Parathyroid adenoma (tissue), 2 donors: ENCODE results near the gene SLC38A4.

Experiments
- H2AFZ ChIP-seq: fragments of 300-600 bp; sonication (generic); one replicate; pipeline ENCODE4 v1.7.0; 2017; ENCODE audit warnings: antibody characterized with exemption, mild to moderate bottlenecking
- H3K27ac ChIP-seq: fragments of 300-600 bp; sonication (generic); one replicate; pipeline ENCODE4 v1.7.0; 2017
- H3K27me3 ChIP-seq: fragments of 300-600 bp; sonication (generic); one replicate; pipeline ENCODE4 v1.7.0; 2017; ENCODE audit warnings: low read length; ENCODE audit not compliant: control insufficient read depth, insufficient read depth
- H3K36me3 ChIP-seq: fragments of 300-600 bp; sonication (generic); one replicate; pipeline ENCODE4 v1.7.0; 2017; ENCODE audit warnings: low read length; ENCODE audit not compliant: control insufficient read depth, insufficient read depth
- H3K4me1 ChIP-seq: fragments of 300-600 bp; sonication (generic); one replicate; pipeline ENCODE4 v1.7.0; 2017; ENCODE audit warnings: control low read depth
- H3K4me2 ChIP-seq: fragments of 300-600 bp; sonication (generic); one replicate; pipeline ENCODE4 v1.7.0; 2017; ENCODE audit warnings: low read length
- H3K4me3 ChIP-seq: fragments of 300-600 bp; sonication (generic); one replicate; pipeline ENCODE4 v1.7.0; 2017; ENCODE audit warnings: low read depth, low read length
- H3K79me2 ChIP-seq: fragments of 300-600 bp; sonication (generic); one replicate; pipeline ENCODE4 v1.7.0; 2017; ENCODE audit warnings: control low read depth
- H3K9ac ChIP-seq: fragments of 300-600 bp; sonication (generic); one replicate; pipeline ENCODE4 v1.7.0; 2017; ENCODE audit warnings: mild to moderate bottlenecking
- H3K9me3 ChIP-seq: fragments of 300-600 bp; sonication (generic); one replicate; pipeline ENCODE4 v1.7.0; 2017; ENCODE audit warnings: low read length; ENCODE audit not compliant: control insufficient read depth
- CTCF ChIP-seq: fragments of 300-600 bp; sonication (generic); IDR thresholded peaks from one replicate; pipeline ENCODE4 v1.7.0; 2017; ENCODE audit warnings: antibody characterized with exemption, mild to moderate bottlenecking
- donor health status: primary hyperparathyroidism.

SLC38A4 gene

GRCh38 chr12:46771268-46771827 is 54.4 kb downstream of the SLC38A4 start:
- Histone ChIP-seq H3K36me3 (no peaks in the 10 kb centered on the region), H3K9ac (no peak overlapping the region), H3K9me3 (no peaks in the 10 kb centered on the region), H3K79me2 (no peaks in the 10 kb centered on the region), H3K4me1 (peaks cover 5% of the 10 kb centered on the region), H2AFZ (no peak overlapping the region), H3K27ac (no peak overlapping the region), H3K4me2 (no peak overlapping the region), H3K27me3 (no peaks in the 10 kb centered on the region), H3K4me3 (no peak overlapping the region)
- TF ChIP-seq CTCF, result no peak

- H3K4me1 ChIP-seq, result peaks cover 5% of the 10 kb centered on the region
Measured at GRCh38 chr12:46770501-46771183, 55.2 kb downstream of the SLC38A4 start.

GRCh38 chr12:46764005-46764404 is 61.8 kb downstream of the SLC38A4 start:
- Histone ChIP-seq H3K9me3 (no peaks in the 10 kb centered on the region), H3K79me2 (no peaks in the 10 kb centered on the region), H3K4me1 (no peaks in the 10 kb centered on the region), H3K27me3 (no peaks in the 10 kb centered on the region), H3K9ac (no peak overlapping the region), H3K36me3 (no peaks in the 10 kb centered on the region), H3K4me2 (no peak overlapping the region), H2AFZ (no peak overlapping the region), H3K27ac (no peak overlapping the region), H3K4me3 (no peak overlapping the region)
- TF ChIP-seq CTCF, result no peak

More at GRCh38 chr12:46770501-46771183, 55.2 kb downstream of the SLC38A4 start:
- Histone ChIP-seq H3K9me3 (no peaks in the 10 kb centered on the region), H3K9ac (no peak overlapping the region), H3K4me3 (no peak overlapping the region), H3K36me3 (no peaks in the 10 kb centered on the region), H3K27me3 (no peaks in the 10 kb centered on the region), H3K4me2 (peak overlapping the region; percentile 38), H3K27ac (no peak overlapping the region), H2AFZ (peak overlapping the region; percentile 43), H3K79me2 (no peaks in the 10 kb centered on the region)
- no peak for TF ChIP-seq CTCF

DNA sequence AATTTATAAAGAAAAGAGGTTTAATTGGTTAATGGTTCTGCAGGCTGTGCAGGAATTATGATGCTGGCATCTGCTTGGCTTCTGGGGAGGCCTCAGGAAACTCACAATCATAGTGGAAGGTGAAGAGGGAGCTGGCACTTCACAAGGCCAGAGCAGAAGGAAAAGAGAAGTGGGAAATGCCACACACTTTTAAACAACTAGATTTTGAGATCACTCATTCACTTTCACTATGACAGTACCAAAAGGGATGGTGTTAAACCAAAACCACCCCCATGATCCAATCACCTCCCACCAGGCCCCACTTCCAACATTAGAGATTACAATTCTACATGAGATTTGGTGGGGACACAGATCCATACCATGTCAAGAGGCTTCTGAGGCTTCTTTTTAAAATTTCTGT is 62.6 kb downstream of the SLC38A4 start:
- Histone ChIP-seq H3K27ac (no peak overlapping the region), H3K4me1 (no peaks in the 10 kb centered on the region), H3K79me2 (no peaks in the 10 kb centered on the region), H3K9me3 (no peaks in the 10 kb centered on the region), H3K4me2 (no peak overlapping the region), H3K9ac (no peak overlapping the region), H2AFZ (no peak overlapping the region), H3K36me3 (no peaks in the 10 kb centered on the region), H3K27me3 (no peaks in the 10 kb centered on the region), H3K4me3 (no peak overlapping the region)
- no peak for TF ChIP-seq CTCF

DNA sequence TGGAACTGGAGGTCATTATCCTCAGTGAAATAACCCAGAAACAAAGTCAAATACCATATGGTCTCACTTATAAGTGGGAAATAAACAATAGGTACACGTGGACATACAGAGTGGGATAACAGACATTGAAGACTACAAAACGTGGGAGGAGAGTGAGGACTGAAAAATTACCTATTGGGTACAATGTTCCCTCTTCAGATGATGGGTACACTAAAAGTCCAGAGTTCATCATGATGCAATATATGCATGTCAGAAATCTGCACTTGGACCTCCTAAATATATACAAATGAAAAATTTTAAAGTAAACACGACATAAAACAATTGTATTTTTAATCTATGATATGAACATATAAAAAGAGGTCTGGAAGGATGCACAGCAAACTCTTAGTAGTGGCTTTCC is 71.2 kb downstream of the SLC38A4 start:
- H3K9me3 ChIP-seq, result no peaks in the 10 kb centered on the region
- no peak overlapping the region for H3K4me3 ChIP-seq
- H3K27ac ChIP-seq, result no peak overlapping the region
- no peaks in the 10 kb centered on the region for H3K79me2 ChIP-seq
- H2AFZ ChIP-seq, result no peak overlapping the region
- H3K4me2 ChIP-seq, result no peak overlapping the region
- H3K9ac ChIP-seq, result no peak overlapping the region
- no peaks in the 10 kb centered on the region for H3K4me1 ChIP-seq
- no peak for TF ChIP-seq CTCF
- H3K27me3 ChIP-seq, result no peaks in the 10 kb centered on the region
- no peaks in the 10 kb centered on the region for H3K36me3 ChIP-seq
